ACC112 (cell line): Measurements from ENCODE around the gene SHROOM3.

ENCODE experiments used
- H2AFZ ChIP-seq: fragments of 200-600 bp; sonication (generic); one replicate; pipeline ENCODE4 v1.6.0; 2017; ENCODE audit warnings: antibody characterized with exemption, low read length; ENCODE audit not compliant: unreplicated experiment
- H3K27ac ChIP-seq: fragments of 200-600 bp; sonication (generic); 2 replicates; pipeline ENCODE4 v1.5.1; 2014; ENCODE audit warnings: low read depth, mild to moderate bottlenecking, antibody characterized with exemption, low read length, moderate library complexity
- H3K27me3 ChIP-seq: fragments of 200-600 bp; sonication (generic); 2 replicates; pipeline ENCODE4 v1.6.1; 2014; ENCODE audit warnings: mild to moderate bottlenecking, antibody characterized with exemption, low read length, moderate library complexity, mixed read lengths; ENCODE audit not compliant: insufficient read depth
- H3K36me3 ChIP-seq: fragments of 200-600 bp; sonication (generic); 2 replicates; pipeline ENCODE4 v1.6.1; 2016; ENCODE audit warnings: mild to moderate bottlenecking, antibody characterized with exemption, low read length, moderate library complexity, mixed read lengths; ENCODE audit not compliant: insufficient read depth
- H3K4me1 ChIP-seq: fragments of 200-600 bp; sonication (generic); one replicate; pipeline ENCODE4 v1.6.1; 2016; ENCODE audit warnings: low read length, mixed read lengths; ENCODE audit not compliant: insufficient read depth, unreplicated experiment, control insufficient read depth
- H3K4me3 ChIP-seq: fragments of 200-600 bp; sonication (generic); 2 replicates; pipeline ENCODE4 v1.5.1; 2014; ENCODE audit warnings: mild to moderate bottlenecking, low read depth, low read length
- H3K79me2 ChIP-seq: fragments of 200-600 bp; sonication (generic); one replicate; pipeline ENCODE4 v1.6.0; 2016; ENCODE audit warnings: low read length; ENCODE audit not compliant: control insufficient read depth, unreplicated experiment, insufficient read depth

The SHROOM3 gene

GRCh38 chr4:76706581-76706980, 271.6 kb downstream of the SHROOM3 start:
- Histone ChIP-seq H3K36me3 (no peaks in the 10 kb centered on the region), H3K79me2 (no peaks in the 10 kb centered on the region), H3K4me3 (no peak overlapping the region), H3K27ac (no peak overlapping the region), H3K4me1 (peaks cover 23% of the 10 kb centered on the region), H3K27me3 (no peaks in the 10 kb centered on the region), H2AFZ (no peak overlapping the region)

GRCh38 chr4:76708971-76709771, 274.1 kb downstream of the SHROOM3 start:
- no peaks in the 10 kb centered on the region for H3K27me3 ChIP-seq
- H3K79me2 ChIP-seq, result no peaks in the 10 kb centered on the region

GRCh38 chr4:76709772-76710090, 274.7 kb downstream of the SHROOM3 start:
- H3K4me3 ChIP-seq, result no peak overlapping the region
- no peaks in the 10 kb centered on the region for H3K79me2 ChIP-seq
- no peak overlapping the region for H3K27ac ChIP-seq
- H2AFZ ChIP-seq, result no peak overlapping the region
- no peaks in the 10 kb centered on the region for H3K36me3 ChIP-seq
- no peaks in the 10 kb centered on the region for H3K27me3 ChIP-seq
- peaks cover 3% of the 10 kb centered on the region for H3K4me1 ChIP-seq

More at GRCh38 chr4:76708971-76709771, 274.1 kb downstream of the SHROOM3 start:
- Histone ChIP-seq H3K4me1 (peaks cover 9% of the 10 kb centered on the region), H2AFZ (no peak overlapping the region), H3K36me3 (no peaks in the 10 kb centered on the region), H3K4me3 (no peak overlapping the region), H3K27ac (no peak overlapping the region)

GRCh38 chr4:76712564-76712963, 277.5 kb downstream of the SHROOM3 start:
- H3K27me3 ChIP-seq, result no peaks in the 10 kb centered on the region
- H3K4me3 ChIP-seq, result no peak overlapping the region
- H2AFZ ChIP-seq, result no peak overlapping the region
- H3K79me2 ChIP-seq, result no peaks in the 10 kb centered on the region
- H3K27ac ChIP-seq, result no peak overlapping the region
- H3K36me3 ChIP-seq, result no peaks in the 10 kb centered on the region
- no peaks in the 10 kb centered on the region for H3K4me1 ChIP-seq

- Histone ChIP-seq H3K79me2 (no peaks in the 10 kb centered on the region), H3K4me1 (no peaks in the 10 kb centered on the region), H2AFZ (no peak overlapping the region), H3K4me3 (no peak overlapping the region), H3K27me3 (no peaks in the 10 kb centered on the region), H3K27ac (no peak overlapping the region), H3K36me3 (no peaks in the 10 kb centered on the region)
These were observed 279.2 kb downstream of the SHROOM3 start for GRCh38 chr4:76714226-76714625.

- Histone ChIP-seq H3K4me3 (no peak overlapping the region), H3K4me1 (no peaks in the 10 kb centered on the region), H3K27me3 (no peaks in the 10 kb centered on the region), H3K79me2 (no peaks in the 10 kb centered on the region), H2AFZ (no peak overlapping the region), H3K36me3 (no peaks in the 10 kb centered on the region), H3K27ac (no peak overlapping the region)
These were observed 281.0 kb downstream of the SHROOM3 start for GRCh38 chr4:76716020-76716419.

GRCh38 chr4:76716658-76717057, 281.6 kb downstream of the SHROOM3 start:
- Histone ChIP-seq H2AFZ (no peak overlapping the region), H3K4me1 (no peaks in the 10 kb centered on the region), H3K27me3 (no peaks in the 10 kb centered on the region), H3K27ac (no peak overlapping the region), H3K36me3 (no peaks in the 10 kb centered on the region), H3K79me2 (no peaks in the 10 kb centered on the region), H3K4me3 (no peak overlapping the region)

- no peak overlapping the region for H2AFZ ChIP-seq
- no peaks in the 10 kb centered on the region for H3K4me1 ChIP-seq
- H3K36me3 ChIP-seq, result no peaks in the 10 kb centered on the region
- H3K4me3 ChIP-seq, result no peak overlapping the region
- H3K27me3 ChIP-seq, result no peaks in the 10 kb centered on the region
- H3K27ac ChIP-seq, result no peak overlapping the region
- H3K79me2 ChIP-seq, result no peaks in the 10 kb centered on the region
These were observed 282.4 kb downstream of the SHROOM3 start for GRCh38 chr4:76717431-76717830.

GRCh38 chr4:76718021-76718420, 283.0 kb downstream of the SHROOM3 start:
- Histone ChIP-seq H3K4me3 (no peak overlapping the region), H2AFZ (no peak overlapping the region), H3K27me3 (no peaks in the 10 kb centered on the region), H3K79me2 (no peaks in the 10 kb centered on the region), H3K4me1 (no peaks in the 10 kb centered on the region), H3K36me3 (no peaks in the 10 kb centered on the region), H3K27ac (no peak overlapping the region)

GRCh38 chr4:76718831-76719230, 283.8 kb downstream of the SHROOM3 start:
- H3K27ac ChIP-seq, result no peak overlapping the region
- no peak overlapping the region for H2AFZ ChIP-seq
- no peaks in the 10 kb centered on the region for H3K36me3 ChIP-seq
- H3K4me3 ChIP-seq, result no peak overlapping the region
- no peaks in the 10 kb centered on the region for H3K79me2 ChIP-seq
- no peaks in the 10 kb centered on the region for H3K27me3 ChIP-seq
- H3K4me1 ChIP-seq, result peaks cover 4% of the 10 kb centered on the region

- Histone ChIP-seq H3K36me3 (no peaks in the 10 kb centered on the region), H2AFZ (no peak overlapping the region), H3K4me1 (peaks cover 15% of the 10 kb centered on the region), H3K27ac (no peak overlapping the region), H3K27me3 (no peaks in the 10 kb centered on the region), H3K79me2 (no peaks in the 10 kb centered on the region), H3K4me3 (no peak overlapping the region)
These were observed 285.1 kb downstream of the SHROOM3 start for GRCh38 chr4:76720121-76720520.
